Measurements from ENCODE around the gene AP3M1.

AP3M1 gene

GRCh38 chr10:74175510-74176379 is 25.1 kb upstream of the AP3M1 start:
- no peak for DNase-seq (ENCODE audit: low spot score)
- TF ChIP-seq CTCF (IDR thresholded peaks at IDR 0.05; ENCODE audit: extremely low read depth, missing control alignments), result no peak

GRCh38 chr10:74174521-74174920 is 23.9 kb upstream of the AP3M1 start:
- TF ChIP-seq CTCF (IDR thresholded peaks at IDR 0.05; ENCODE audit: extremely low read depth, missing control alignments), result no peak
- DNase-seq (ENCODE audit: low spot score), result no peak

GRCh38 chr10:74171625-74172024 is 21.0 kb upstream of the AP3M1 start:
- no peak for DNase-seq (ENCODE audit: low spot score)

GRCh38 chr10:74167443-74167842 is 16.8 kb upstream of the AP3M1 start:
- no peak for TF ChIP-seq CTCF (IDR thresholded peaks at IDR 0.05; ENCODE audit: extremely low read depth, missing control alignments)
- DNase-seq (ENCODE audit: low spot score), result no peak

More at GRCh38 chr10:74171625-74172024, 21.0 kb upstream of the AP3M1 start:
- TF ChIP-seq CTCF (IDR thresholded peaks at IDR 0.05; ENCODE audit: extremely low read depth, missing control alignments), result no peak

GRCh38 chr10:74165530-74165901 is 14.9 kb upstream of the AP3M1 start:
- no peak for DNase-seq (ENCODE audit: low spot score)
- no peak for TF ChIP-seq CTCF (IDR thresholded peaks at IDR 0.05; ENCODE audit: extremely low read depth, missing control alignments)

- DNase-seq (ENCODE audit: low spot score), result no peak
Observed at GRCh38 chr10:74164716-74165529, 14.3 kb upstream of the AP3M1 start.

More at GRCh38 chr10:74164716-74165529, 14.3 kb upstream of the AP3M1 start:
- TF ChIP-seq CTCF (IDR thresholded peaks at IDR 0.05; ENCODE audit: extremely low read depth, missing control alignments), result no peak
